Measurements from ENCODE around the gene MFRP.

MFRP gene

GRCh38 chr11:119345685-119346084 lies 820 bp downstream of the MFRP start:
- H3K36me3 ChIP-seq, result no peaks in the 10 kb centered on the region
- TF ChIP-seq CTCF (IDR thresholded peaks at IDR 0.05; ENCODE audit: low read depth, low read length), result no peak
- H3K9me3 ChIP-seq, result no peaks in the 10 kb centered on the region
- DNase-seq, result no peak
- no peak overlapping the region for H3K4me3 ChIP-seq (ENCODE audit: low read depth, low read length)
- H3K27me3 ChIP-seq, result peaks cover 6% of the 10 kb centered on the region
- H3K4me1 ChIP-seq, result no peaks in the 10 kb centered on the region

- no peaks in the 10 kb centered on the region for H3K9me3 ChIP-seq
- no peak overlapping the region for H3K4me3 ChIP-seq (ENCODE audit: low read depth, low read length)
- H3K4me1 ChIP-seq, result no peaks in the 10 kb centered on the region; the same call in 1 of the 2 replicates
- TF ChIP-seq CTCF (IDR thresholded peaks at IDR 0.05; ENCODE audit: low read depth, low read length), result no peak
- H3K36me3 ChIP-seq, result no peaks in the 10 kb centered on the region
- H3K27me3 ChIP-seq, result peaks cover 17% of the 10 kb centered on the region
- no peak for DNase-seq
Observed at GRCh38 chr11:119344291-119345010, 2.1 kb downstream of the MFRP start.

GRCh38 chr11:119343726-119344125 lies 2.8 kb downstream of the MFRP start:
- H3K9me3 ChIP-seq, result no peaks in the 10 kb centered on the region
- TF ChIP-seq CTCF (IDR thresholded peaks at IDR 0.05; ENCODE audit: low read depth, low read length), result no peak
- H3K4me3 ChIP-seq (ENCODE audit: low read depth, low read length), result no peak overlapping the region
- DNase-seq, result no peak
- H3K4me1 ChIP-seq, result no peaks in the 10 kb centered on the region; the same call in 1 of the 2 replicates
- H3K36me3 ChIP-seq, result no peaks in the 10 kb centered on the region
- H3K27me3 ChIP-seq, result peaks cover 19% of the 10 kb centered on the region

- no peak for TF ChIP-seq CTCF (IDR thresholded peaks at IDR 0.05; ENCODE audit: low read depth, low read length)
- H3K4me3 ChIP-seq (ENCODE audit: low read depth, low read length), result no peak overlapping the region
- H3K36me3 ChIP-seq, result no peaks in the 10 kb centered on the region
- no peak for DNase-seq
- peaks cover 3% of the 10 kb centered on the region for H3K4me1 ChIP-seq
- peaks cover 19% of the 10 kb centered on the region for H3K27me3 ChIP-seq
- no peaks in the 10 kb centered on the region for H3K9me3 ChIP-seq
Observed at GRCh38 chr11:119342362-119343130, 4.0 kb downstream of the MFRP start.

GRCh38 chr11:119342023-119342300 lies 4.5 kb downstream of the MFRP start:
- TF ChIP-seq CTCF (IDR thresholded peaks at IDR 0.05; ENCODE audit: low read depth, low read length), result no peak
- peaks cover 19% of the 10 kb centered on the region for H3K27me3 ChIP-seq
- no peaks in the 10 kb centered on the region for H3K9me3 ChIP-seq
- H3K4me3 ChIP-seq (ENCODE audit: low read depth, low read length), result no peak overlapping the region
- peaks cover 3% of the 10 kb centered on the region for H3K4me1 ChIP-seq
- DNase-seq, result no peak
- no peaks in the 10 kb centered on the region for H3K36me3 ChIP-seq

Measured in BE2C (cell line).